ENCODE results near the gene CNTD1. TPM values are rescaled to one million over a fixed set of nuclear protein-coding genes. Genes with fewer than 3 reads are reported as not detected.
"Not testable (repeated sequence)": the region's sequence is repeated elsewhere in the genome, so short reads cannot be mapped to it uniquely, and the experiment has no call there.

Gene CNTD1
- total and polyA plus RNA-seq, 2 of the 4 experiments (the other 2 are of a cell fraction): not detected

DNA sequence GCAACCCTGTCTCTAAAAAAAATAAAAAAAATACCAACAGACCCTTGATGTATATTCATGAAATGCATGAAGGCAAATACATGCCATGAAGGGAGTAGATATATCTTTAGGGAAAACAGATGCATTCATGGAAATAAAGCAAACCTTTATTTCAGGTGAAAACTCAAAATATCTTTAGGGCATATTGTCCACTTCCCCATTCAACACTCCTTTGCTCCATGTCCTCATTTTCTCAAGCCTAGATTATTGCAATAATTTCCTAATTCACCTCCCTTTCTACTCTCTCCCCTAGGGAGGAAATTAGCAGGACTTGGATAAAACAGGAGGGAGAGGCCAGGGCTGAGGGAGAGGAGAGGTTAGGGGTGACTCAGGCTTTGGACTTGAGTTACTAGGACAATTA, 31.1 kb upstream of the CNTD1 start:
- BruUV-seq (replicated peaks): no TSS peak
- dilution Hi-C loops (cut with HindIII; ENCODE audit: low sequenced_read_pairs, unreplicated experiment): no loop called here
- Histone ChIP-seq H2AFZ (replicated peaks; ENCODE audit: low read length, poor library complexity) (no peak overlapping the region), H3K18ac (ENCODE audit: low read depth, low read length) (no peak overlapping the region), H4K20me1 (ENCODE audit: insufficient read depth, low read length) (no peaks in the 10 kb centered on the region), H3K36me3 (ENCODE audit: control insufficient read depth, insufficient read depth, low read length) (no peaks in the 10 kb centered on the region), H2AK9ac (replicated peaks; ENCODE audit: low read depth, low read length, poor library complexity) (no peak overlapping the region), H3K27me3 (ENCODE audit: control insufficient read depth, insufficient read depth, low read length) (peaks cover 1% of the 10 kb centered on the region; the same call in 1 of the 2 replicates), H4K91ac (ENCODE audit: insufficient read depth, low read depth, low read length) (no peak overlapping the region), H3K14ac (replicated peaks; ENCODE audit: low read depth, low read length) (no peak overlapping the region), H3K27ac (ENCODE audit: insufficient read depth, low read length) (no peak overlapping the region), H4K5ac (ENCODE audit: low read depth, low read length) (no peak overlapping the region), H3K23ac (ENCODE audit: low read depth, low read length) (no peak overlapping the region), H3K4ac (ENCODE audit: low read depth, low read length) (no peak overlapping the region), H3K79me1 (ENCODE audit: low read depth in 1 of 2, low read length in 2 of 2) (no peaks in the 10 kb centered on the region; a peak in 1 of 4 replicates), H3K9me3 (ENCODE audit: control insufficient read depth, insufficient read depth, low read length) (no peaks in the 10 kb centered on the region), H4K8ac (ENCODE audit: low read depth in 2 of 2, low read length in 2 of 2) (no peak overlapping the region), H3K9me1 (ENCODE audit: insufficient read depth, low read length) (no peaks in the 10 kb centered on the region), H2AK5ac (ENCODE audit: low read depth, low read length) (no peak overlapping the region), H3K9ac (ENCODE audit: low read depth, low read length) (no peak overlapping the region), H2BK5ac (ENCODE audit: low read depth, low read length, poor library complexity, severe bottlenecking) (no peak overlapping the region), H3K4me3 (ENCODE audit: insufficient read depth, low read depth, low read length) (no peak overlapping the region), H3K56ac (ENCODE audit: extremely low read depth, insufficient read depth, low read length) (no peak overlapping the region), H2BK15ac (ENCODE audit: low read depth, low read length) (no peak overlapping the region), H2BK20ac (ENCODE audit: low read depth, low read length) (no peak overlapping the region), H3K4me1 (ENCODE audit: control insufficient read depth, insufficient read depth, low read length) (no peaks in the 10 kb centered on the region), H3K4me2 (ENCODE audit: low read depth, low read length) (no peak overlapping the region), H2BK120ac (ENCODE audit: low read depth, low read length) (no peak overlapping the region)
- TF ChIP-seq RAD21 (IDR thresholded peaks at IDR 0.05; ENCODE audit: low read length) (no peak), MXI1 (IDR thresholded peaks at IDR 0.05; ENCODE audit: borderline replicate concordance, low read depth, low read length) (no peak), RFX5 (IDR thresholded peaks at IDR 0.05; ENCODE audit: low read depth, low read length) (no peak), SMC3 (IDR thresholded peaks at IDR 0.05; ENCODE audit: low read depth, low read length) (no peak)
- TF ChIP-seq, protein P1, sequence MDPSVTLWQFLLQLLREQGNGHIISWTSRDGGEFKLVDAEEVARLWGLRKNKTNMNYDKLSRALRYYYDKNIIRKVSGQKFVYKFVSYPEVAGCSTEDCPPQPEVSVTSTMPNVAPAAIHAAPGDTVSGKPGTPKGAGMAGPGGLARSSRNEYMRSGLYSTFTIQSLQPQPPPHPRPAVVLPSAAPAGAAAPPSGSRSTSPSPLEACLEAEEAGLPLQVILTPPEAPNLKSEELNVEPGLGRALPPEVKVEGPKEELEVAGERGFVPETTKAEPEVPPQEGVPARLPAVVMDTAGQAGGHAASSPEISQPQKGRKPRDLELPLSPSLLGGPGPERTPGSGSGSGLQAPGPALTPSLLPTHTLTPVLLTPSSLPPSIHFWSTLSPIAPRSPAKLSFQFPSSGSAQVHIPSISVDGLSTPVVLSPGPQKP (IDR thresholded peaks at IDR 0.05; ENCODE audit: borderline replicate concordance, low read depth, low read length): no peak
- in situ Hi-C loops (cut with MboI; ENCODE audit: low sequenced_read_pairs): no loop called here
- CTCF ChIA-PET: no interaction called here
- intact Hi-C loops (cut with micrococcal nuclease): no loop called here
- DNase-seq (no peak), ATAC-seq (ENCODE audit: low read depth) (no peak)
- POLR2A ChIA-PET (ENCODE audit: unreplicated experiment): no interaction called here

DNA sequence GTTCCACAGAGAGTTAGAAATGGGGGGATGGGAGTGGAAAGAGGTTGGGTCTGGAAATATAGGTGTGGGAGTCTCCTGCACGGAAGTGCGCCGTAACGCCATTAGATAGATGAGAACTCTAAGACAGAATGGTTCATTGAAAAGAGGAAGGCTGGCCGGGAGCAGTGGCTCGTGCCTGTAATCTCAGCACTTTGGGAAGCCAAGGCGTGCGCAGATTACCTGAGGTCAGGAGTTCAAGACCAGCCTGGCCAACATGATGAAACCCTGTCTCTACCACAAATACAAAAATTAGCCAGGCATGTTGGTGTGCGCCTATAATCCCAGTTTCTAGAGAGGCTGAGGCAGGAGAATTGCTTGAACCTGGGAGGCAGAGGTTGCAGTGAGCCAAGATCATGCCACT, 30.7 kb upstream of the CNTD1 start:
- H3K27me3 ChIP-seq (ENCODE audit: control insufficient read depth, insufficient read depth, low read length); H3K4me1 ChIP-seq (ENCODE audit: control insufficient read depth, insufficient read depth, low read length); H3K18ac ChIP-seq (ENCODE audit: low read depth, low read length); H3K4me3 ChIP-seq (ENCODE audit: insufficient read depth, low read depth, low read length); H3K9me1 ChIP-seq (ENCODE audit: insufficient read depth, low read length); H3K27ac ChIP-seq (ENCODE audit: insufficient read depth, low read length); H3K4me2 ChIP-seq (ENCODE audit: low read depth, low read length); in situ Hi-C loops (cut with MboI; ENCODE audit: low sequenced_read_pairs); DNase-seq; H3K4ac ChIP-seq (ENCODE audit: low read depth, low read length); H2AK9ac ChIP-seq (replicated peaks; ENCODE audit: low read depth, low read length, poor library complexity); H3K56ac ChIP-seq (ENCODE audit: extremely low read depth, insufficient read depth, low read length); H4K91ac ChIP-seq (ENCODE audit: insufficient read depth, low read depth, low read length); dilution Hi-C loops (cut with HindIII; ENCODE audit: low sequenced_read_pairs, unreplicated experiment); CTCF ChIA-PET; H2AK5ac ChIP-seq (ENCODE audit: low read depth, low read length); H2BK5ac ChIP-seq (ENCODE audit: low read depth, low read length, poor library complexity, severe bottlenecking); H4K8ac ChIP-seq (ENCODE audit: low read depth in 2 of 2, low read length in 2 of 2); BruUV-seq (replicated peaks); POLR2A ChIA-PET (ENCODE audit: unreplicated experiment); ATAC-seq (ENCODE audit: low read depth); H3K36me3 ChIP-seq (ENCODE audit: control insufficient read depth, insufficient read depth, low read length); H2AFZ ChIP-seq (replicated peaks; ENCODE audit: low read length, poor library complexity); H4K20me1 ChIP-seq (ENCODE audit: insufficient read depth, low read length); H2BK20ac ChIP-seq (ENCODE audit: low read depth, low read length); H2BK120ac ChIP-seq (ENCODE audit: low read depth, low read length); H3K14ac ChIP-seq (replicated peaks; ENCODE audit: low read depth, low read length); H3K79me1 ChIP-seq (ENCODE audit: low read depth in 1 of 2, low read length in 2 of 2); H3K9ac ChIP-seq (ENCODE audit: low read depth, low read length); intact Hi-C loops (cut with micrococcal nuclease); H4K5ac ChIP-seq (ENCODE audit: low read depth, low read length); H3K9me3 ChIP-seq (ENCODE audit: control insufficient read depth, insufficient read depth, low read length); H3K23ac ChIP-seq (ENCODE audit: low read depth, low read length); H2BK15ac ChIP-seq (ENCODE audit: low read depth, low read length): not testable (repeated sequence)
- WGBS, 2 experiments (ENCODE audit: extremely low coverage in 2 of 2, insufficient read length in 1 of 2): 92% methylated on average over 2 of the region's 9 CpGs; no CpG with 5 or more reads in 1 of the 2 experiments
